Prostate gland (tissue), 2 donors: ENCODE measurements around the gene IPMK. TPM values are rescaled to one million over a fixed set of nuclear protein-coding genes. Genes with fewer than 3 reads are reported as not detected.
"Not testable (repeated sequence)": the region's sequence is repeated elsewhere in the genome, so short reads cannot be mapped to it uniquely, and the experiment has no call there.

Source experiments
- DNase-seq: peaks from one replicate; pipeline ENCODE4 v3.0.0-alpha.2; 2019; ENCODE audit warnings: low spot score
- H3K27ac ChIP-seq, 2 donors: fragments of 200-600 bp; sonication (generic); 2 replicates each; pipeline ENCODE4 v1.5.1; 2017 to 2019
- H3K27me3 ChIP-seq: fragments of 200-600 bp; sonication (generic); replicated peaks from 2 replicates; pipeline ENCODE4 v1.5.1; 2019; ENCODE audit not compliant: insufficient read depth
- H3K36me3 ChIP-seq, 2 donors: fragments of 200-600 bp; sonication (generic); 1 replicate in 1 of 2; 2 replicates in 1 of 2; pipeline versions ENCODE4 v1.5.1 to v1.8.1; 2017 to 2019
- H3K4me1 ChIP-seq: fragments of 200-600 bp; sonication (generic); replicated peaks from 2 replicates; pipeline ENCODE4 v1.5.1; 2019
- H3K4me3 ChIP-seq, 2 donors: fragments of 200-600 bp; sonication (generic); 2 replicates each; pipeline ENCODE4 v1.5.1; 2017 to 2019
- H3K9me3 ChIP-seq: fragments of 200-600 bp; sonication (generic); 2 replicates; pipeline ENCODE4 v1.5.1; 2017
- CTCF ChIP-seq, 4 experiments: fragments of 200-600 bp in 2 of 4; fragments of 450-650 bp in 2 of 4; sonication (generic) in 2 of 4; IDR thresholded peaks; 1 replicate in 3 of 4; 2 replicates in 1 of 4; pipeline ENCODE4 v1.5.1; 2016 to 2019; ENCODE audit warnings: antibody characterized with exemption in 4 of 4, mild to moderate bottlenecking in 2 of 4, moderate library complexity in 2 of 4
- POLR2A ChIP-seq: fragments of 450-650 bp; IDR thresholded peaks from one replicate; pipeline ENCODE4 v1.6.1; 2016; ENCODE audit warnings: antibody characterized with exemption, mild to moderate bottlenecking
- POLR2AphosphoS5 ChIP-seq: sonication (generic); formaldehyde crosslinking; IDR thresholded peaks from one replicate; pipeline ENCODE4 v1.6.1; 2017; ENCODE audit warnings: antibody characterized with exemption
- WGBS: methylation state at CpG from one replicate; pipeline ENCODE4 v1.1.5; 2018; 5-methylcytosine and 5-hydroxymethylcytosine counted together
- intact Hi-C: fragments of 100-400 bp; cut with DNase I; formaldehyde crosslinking; loops from one replicate; pipeline ENCODE4 v1.14.2; 2022
- total RNA-seq, 2 donors: library from RNA; depleted of rRNA; stranded (reverse); fragments of >200 nt; gene quantifications; one replicate each; pipeline ENCODE4 v1.1.0, GENCODE V29; 2016

The IPMK gene
- total RNA-seq, 2 donors from 2014 or later, result 2.6 to 5.5 TPM

- no peak for DNase-seq
- no peaks in the 10 kb centered on the region for H3K9me3 ChIP-seq
- 49% methylated on average over 1 of the region's 1 CpG for WGBS
- H3K27me3 ChIP-seq, result no peaks in the 10 kb centered on the region
- intact Hi-C loops, result no loop called here
- no peak for TF ChIP-seq CTCF (IDR thresholded peaks at IDR 0.05)
- TF ChIP-seq POLR2A, result no peak
- TF ChIP-seq POLR2AphosphoS5, result no peak
- H3K4me3 ChIP-seq, result no peak overlapping the region
- H3K27ac ChIP-seq, result no peak overlapping the region
- H3K4me1 ChIP-seq, result no peaks in the 10 kb centered on the region
- H3K36me3 ChIP-seq, result no peaks in the 10 kb centered on the region
Observed at GRCh38 chr10:58265249-58265648, 2.4 kb downstream of the IPMK start.

- Histone ChIP-seq H3K36me3 (no peaks in the 10 kb centered on the region), H3K27ac (no peak overlapping the region), H3K9me3 (no peaks in the 10 kb centered on the region), H3K27me3 (no peaks in the 10 kb centered on the region), H3K4me3 (no peak overlapping the region), H3K4me1 (no peaks in the 10 kb centered on the region)
- DNase-seq, result no peak
- 75% methylated on average over 5 of the region's 5 CpGs for WGBS
- intact Hi-C loops, result no loop called here
- TF ChIP-seq CTCF (IDR thresholded peaks at IDR 0.05) (no peak), POLR2AphosphoS5 (no peak), POLR2A (no peak)
Observed at GRCh38 chr10:58264780-58265179, 2.9 kb downstream of the IPMK start.

GRCh38 chr10:58262766-58263165 lies 4.9 kb downstream of the IPMK start:
- Histone ChIP-seq H3K4me3 (no peak overlapping the region), H3K27me3 (no peaks in the 10 kb centered on the region), H3K36me3 (no peaks in the 10 kb centered on the region), H3K4me1 (no peaks in the 10 kb centered on the region), H3K27ac (no peak overlapping the region), H3K9me3 (no peaks in the 10 kb centered on the region)
- no peak for DNase-seq
- TF ChIP-seq CTCF (IDR thresholded peaks at IDR 0.05) (no peak), POLR2AphosphoS5 (no peak), POLR2A (no peak)
- intact Hi-C loops, result no loop called here

- no peaks in the 10 kb centered on the region for H3K9me3 ChIP-seq
- H3K27ac ChIP-seq, result no peak overlapping the region
- no peak for TF ChIP-seq CTCF (IDR thresholded peaks at IDR 0.05)
- no peak for TF ChIP-seq POLR2A
- no peak for TF ChIP-seq POLR2AphosphoS5
- intact Hi-C loops, result no loop called here
- no peak for DNase-seq
- H3K27me3 ChIP-seq, result no peaks in the 10 kb centered on the region
- H3K36me3 ChIP-seq, result no peaks in the 10 kb centered on the region
- no peaks in the 10 kb centered on the region for H3K4me1 ChIP-seq
- no peak overlapping the region for H3K4me3 ChIP-seq
Observed at GRCh38 chr10:58260334-58260733, 7.4 kb downstream of the IPMK start.

GRCh38 chr10:58258977-58259692 lies 8.6 kb downstream of the IPMK start:
- TF ChIP-seq POLR2A (no peak), POLR2AphosphoS5 (no peak), CTCF (IDR thresholded peaks at IDR 0.05) (no peak)
- no peaks in the 10 kb centered on the region for H3K9me3 ChIP-seq
- H3K27me3 ChIP-seq, result no peaks in the 10 kb centered on the region
- no peaks in the 10 kb centered on the region for H3K4me1 ChIP-seq
- no peak overlapping the region for H3K4me3 ChIP-seq
- 95% methylated on average over 4 of the region's 4 CpGs for WGBS
- no peaks in the 10 kb centered on the region for H3K36me3 ChIP-seq
- no peak for DNase-seq
- H3K27ac ChIP-seq, result no peak overlapping the region
- intact Hi-C loops, result no loop called here

- DNase-seq, intact Hi-C loops, H3K36me3 ChIP-seq, H3K9me3 ChIP-seq, H3K27ac ChIP-seq, H3K4me1 ChIP-seq, H3K27me3 ChIP-seq, H3K4me3 ChIP-seq: not testable (repeated sequence)
- WGBS, result 80% methylated on average over 7 of the region's 7 CpGs
Observed at GRCh38 chr10:58256013-58256780, 11.5 kb downstream of the IPMK start.
